Tibial artery (tissue), 4 donors: Measurements from ENCODE around the gene ATF6.

ENCODE experiments used
- DNase-seq, 2 donors: peaks; one replicate each; pipeline ENCODE4 v3.0.0-alpha.2; 2019
- H3K27ac ChIP-seq, 2 donors: fragments of 200-600 bp; sonication (generic) in 1 of 2; 1 replicate in 1 of 2; 2 replicates in 1 of 2; pipeline ENCODE4 v1.5.1; 2018 to 2019; ENCODE audit warnings: mild to moderate bottlenecking in 1 of 2
- H3K27me3 ChIP-seq, 2 donors: fragments of 200-600 bp; sonication (generic) in 1 of 2; one replicate each; pipeline versions ENCODE4 v1.5.1 to v1.6.0; 2016 to 2019
- H3K36me3 ChIP-seq, 3 donors: fragments of 200-600 bp; sonication (generic) in 2 of 3; one replicate each; pipeline ENCODE4 v1.5.1; 2016 to 2019; ENCODE audit warnings: mild to moderate bottlenecking in 2 of 3
- H3K4me1 ChIP-seq, 4 donors: fragments of 200-600 bp; sonication (generic) in 2 of 4; 1 replicate in 3 of 4; 2 replicates in 1 of 4; pipeline ENCODE4 v1.5.1; 2016 to 2019
- H3K4me3 ChIP-seq, 2 donors: fragments of 200-600 bp; sonication (generic) in 1 of 2; 1 replicate in 1 of 2; 2 replicates in 1 of 2; pipeline ENCODE4 v1.5.1; 2018 to 2019; ENCODE audit warnings: mild to moderate bottlenecking in 2 of 2
- H3K9me3 ChIP-seq, 3 donors: fragments of 200-600 bp; sonication (generic) in 1 of 3; one replicate each; pipeline ENCODE4 v1.5.1; 2016 to 2019
- CTCF ChIP-seq, 2 experiments: fragments of 200-600 bp in 1 of 2; fragments of 450-650 bp in 1 of 2; IDR thresholded peaks; one replicate each; pipeline ENCODE4 v1.5.1; 2017 to 2019; ENCODE audit warnings: antibody characterized with exemption in 2 of 2, mild to moderate bottlenecking in 1 of 2, moderate library complexity in 1 of 2
- intact Hi-C: fragments of 100-400 bp; cut with DNase I; formaldehyde crosslinking; loops from one replicate; pipeline ENCODE4 v1.15.0; 2023; ENCODE audit warnings: low total_unique reads

ATF6 gene

GRCh38 chr1:161973924-161974845 lies 208.1 kb downstream of the ATF6 start:
- H3K4me1 ChIP-seq, result peaks cover 0 to 46% (median 28%) of the 10 kb centered on the region in 4 donors
- H3K4me3 ChIP-seq, result no peak overlapping the region
- intact Hi-C loops, result no loop called here
- no peaks in the 10 kb centered on the region for H3K9me3 ChIP-seq
- no peak for TF ChIP-seq CTCF (IDR thresholded peaks at IDR 0.05)
- peak overlapping the region; percentile 54 to 79 for H3K27ac ChIP-seq
- H3K36me3 ChIP-seq, result no peaks in the 10 kb centered on the region
- peak in 1 of 2 donors; percentile 85 for DNase-seq
- H3K27me3 ChIP-seq, result no peaks in the 10 kb centered on the region

- peaks cover 0 to 9% (median 7%) of the 10 kb centered on the region in 3 donors for H3K36me3 ChIP-seq
- intact Hi-C loops, result no loop called here
- no peak for TF ChIP-seq CTCF (IDR thresholded peaks at IDR 0.05)
- no peak overlapping the region for H3K4me3 ChIP-seq
- no peaks in the 10 kb centered on the region for H3K9me3 ChIP-seq
- peaks cover 0 to 19% (median 15%) of the 10 kb centered on the region in 4 donors for H3K4me1 ChIP-seq
- H3K27ac ChIP-seq, result no peak overlapping the region
- no peak for DNase-seq
- H3K27me3 ChIP-seq, result no peaks in the 10 kb centered on the region
Observed at GRCh38 chr1:161978011-161978790, 212.1 kb downstream of the ATF6 start.

- no peaks in the 10 kb centered on the region for H3K9me3 ChIP-seq
- no peak overlapping the region for H3K4me3 ChIP-seq
- no peak overlapping the region for H3K27ac ChIP-seq
- no peak for DNase-seq
- peaks cover 11 to 25% (median 22%) of the 10 kb centered on the region in 3 donors for H3K36me3 ChIP-seq
- H3K27me3 ChIP-seq, result no peaks in the 10 kb centered on the region
- H3K4me1 ChIP-seq, result peaks cover 0 to 3% (median 0%) of the 10 kb centered on the region in 4 donors
- TF ChIP-seq CTCF (IDR thresholded peaks at IDR 0.05), result no peak
- intact Hi-C loops, result no loop called here
Observed at GRCh38 chr1:161981126-161981525, 215.0 kb downstream of the ATF6 start.

- peak in 1 of 2 donors; percentile 31 for DNase-seq
- no peak for TF ChIP-seq CTCF (IDR thresholded peaks at IDR 0.05)
- Histone ChIP-seq H3K27ac (no peak overlapping the region), H3K9me3 (peaks cover 0 to under 1% (median 0%) of the 10 kb centered on the region in 3 donors), H3K27me3 (no peaks in the 10 kb centered on the region), H3K36me3 (peaks cover 12 to 26% (median 25%) of the 10 kb centered on the region in 3 donors), H3K4me1 (peaks cover 0 to 9% (median 0%) of the 10 kb centered on the region in 4 donors), H3K4me3 (no peak overlapping the region)
- intact Hi-C loops, result no loop called here
Observed at GRCh38 chr1:161981735-161982506, 215.8 kb downstream of the ATF6 start.

GRCh38 chr1:161982507-161982895 lies 216.4 kb downstream of the ATF6 start:
- TF ChIP-seq CTCF (IDR thresholded peaks at IDR 0.05), result no peak
- H3K9me3 ChIP-seq, result peaks cover 0 to 7% (median under 1%) of the 10 kb centered on the region in 3 donors
- peaks cover 18 to 31% (median 25%) of the 10 kb centered on the region in 3 donors for H3K36me3 ChIP-seq
- no peaks in the 10 kb centered on the region for H3K27me3 ChIP-seq
- peaks cover 0 to 9% (median 0%) of the 10 kb centered on the region in 4 donors for H3K4me1 ChIP-seq
- intact Hi-C loops, result no loop called here
- H3K27ac ChIP-seq, result no peak overlapping the region
- DNase-seq, result peak in 1 of 2 donors; percentile 12
- no peak overlapping the region for H3K4me3 ChIP-seq
